Prostate gland (tissue), 2 donors: ENCODE measurements around the gene TGFBR3. TPM values are rescaled to one million over a fixed set of nuclear protein-coding genes. Genes with fewer than 3 reads are reported as not detected.
A peak's percentile ranks its signal among the peaks of the same experiment; 100 is the strongest.

Experiments
- DNase-seq: peaks from one replicate; pipeline ENCODE4 v3.0.0-alpha.2; 2019; ENCODE audit warnings: low spot score
- H3K27ac ChIP-seq, 2 donors: fragments of 200-600 bp; sonication (generic); 2 replicates each; pipeline ENCODE4 v1.5.1; 2017 to 2019
- H3K27me3 ChIP-seq: fragments of 200-600 bp; sonication (generic); replicated peaks from 2 replicates; pipeline ENCODE4 v1.5.1; 2019; ENCODE audit not compliant: insufficient read depth
- H3K36me3 ChIP-seq, 2 donors: fragments of 200-600 bp; sonication (generic); 1 replicate in 1 of 2; 2 replicates in 1 of 2; pipeline versions ENCODE4 v1.5.1 to v1.8.1; 2017 to 2019
- H3K4me1 ChIP-seq: fragments of 200-600 bp; sonication (generic); replicated peaks from 2 replicates; pipeline ENCODE4 v1.5.1; 2019
- H3K4me3 ChIP-seq, 2 donors: fragments of 200-600 bp; sonication (generic); 2 replicates each; pipeline ENCODE4 v1.5.1; 2017 to 2019
- H3K9me3 ChIP-seq: fragments of 200-600 bp; sonication (generic); 2 replicates; pipeline ENCODE4 v1.5.1; 2017
- CTCF ChIP-seq, 4 experiments: fragments of 200-600 bp in 2 of 4; fragments of 450-650 bp in 2 of 4; sonication (generic) in 2 of 4; IDR thresholded peaks; 1 replicate in 3 of 4; 2 replicates in 1 of 4; pipeline ENCODE4 v1.5.1; 2016 to 2019; ENCODE audit warnings: antibody characterized with exemption in 4 of 4, mild to moderate bottlenecking in 2 of 4, moderate library complexity in 2 of 4
- POLR2A ChIP-seq: fragments of 450-650 bp; IDR thresholded peaks from one replicate; pipeline ENCODE4 v1.6.1; 2016; ENCODE audit warnings: antibody characterized with exemption, mild to moderate bottlenecking
- POLR2AphosphoS5 ChIP-seq: sonication (generic); formaldehyde crosslinking; IDR thresholded peaks from one replicate; pipeline ENCODE4 v1.6.1; 2017; ENCODE audit warnings: antibody characterized with exemption
- WGBS: methylation state at CpG from one replicate; pipeline ENCODE4 v1.1.5; 2018; 5-methylcytosine and 5-hydroxymethylcytosine counted together
- intact Hi-C: fragments of 100-400 bp; cut with DNase I; formaldehyde crosslinking; loops from one replicate; pipeline ENCODE4 v1.14.2; 2022
- total RNA-seq, 2 donors: library from RNA; depleted of rRNA; stranded (reverse); fragments of >200 nt; gene quantifications; one replicate each; pipeline ENCODE4 v1.1.0, GENCODE V29; 2016

The TGFBR3 gene
- total RNA-seq, 2 donors from 2014 or later = 26.4 to 51.7 TPM

GRCh38 chr1:91885213-91885715 is 687 bp downstream of the TGFBR3 start:
- Histone ChIP-seq H3K4me3 (peak overlapping the region; percentile 81 to 96), H3K4me1 (no peaks in the 10 kb centered on the region), H3K27me3 (no peaks in the 10 kb centered on the region), H3K9me3 (no peaks in the 10 kb centered on the region), H3K36me3 (no peaks in the 10 kb centered on the region), H3K27ac (peak overlapping the region; percentile 87 to 93)
- DNase-seq = peak; percentile 10
- intact Hi-C loops = loop anchor here (5.0 kb wide), 2 partner anchors 53 to 158 kb away; no protein-coding TSS in a partner anchor
- no peak for TF ChIP-seq POLR2A
- TF ChIP-seq CTCF (IDR thresholded peaks at IDR 0.05) = no peak
- TF ChIP-seq POLR2AphosphoS5 = no peak
- WGBS = under 1% methylated on average over 28 of the region's 42 CpGs

DNA sequence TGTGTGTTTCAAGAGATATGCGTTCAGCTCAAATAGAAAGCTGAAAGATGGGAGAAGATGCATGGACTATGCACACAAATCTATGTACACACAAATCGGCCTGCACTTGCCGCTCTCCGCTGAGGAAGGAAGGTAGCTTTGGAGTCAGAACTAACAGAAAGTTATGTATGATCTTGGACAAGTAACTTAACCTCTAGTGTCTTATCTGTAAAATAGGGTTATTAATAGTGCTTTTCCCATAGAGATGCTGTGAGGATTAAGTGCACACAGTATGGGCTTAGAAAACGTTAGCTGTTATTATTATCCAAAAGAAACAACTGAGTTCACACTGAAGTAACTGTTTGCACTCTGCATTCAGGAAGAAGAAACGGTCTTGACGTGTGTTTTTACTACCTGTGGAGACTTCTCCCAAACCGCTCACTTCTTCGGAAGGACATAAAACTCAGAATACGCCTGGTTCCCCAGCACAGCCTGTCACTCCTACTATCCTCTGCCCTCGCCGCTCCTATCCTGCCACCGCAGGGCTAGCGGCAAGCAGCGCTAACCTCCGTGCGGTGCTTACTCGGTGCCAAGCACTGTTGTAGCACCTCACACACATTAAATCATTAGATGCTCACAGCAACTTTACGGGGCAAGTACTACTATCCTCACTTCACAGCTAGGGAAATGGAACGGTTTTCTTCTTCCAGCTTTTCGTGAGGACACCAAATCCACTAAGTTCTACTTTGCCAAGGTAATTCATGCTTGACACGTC is 1.3 kb downstream of the TGFBR3 start:
- peak; percentile 13 for DNase-seq
- H3K4me3 ChIP-seq = peak overlapping the region; percentile 81 to 96
- H3K9me3 ChIP-seq = no peaks in the 10 kb centered on the region
- no peaks in the 10 kb centered on the region for H3K4me1 ChIP-seq
- no peaks in the 10 kb centered on the region for H3K27me3 ChIP-seq
- no peaks in the 10 kb centered on the region for H3K36me3 ChIP-seq
- TF ChIP-seq CTCF (IDR thresholded peaks at IDR 0.05) = no peak
- no peak for TF ChIP-seq POLR2A
- TF ChIP-seq POLR2AphosphoS5 = peak; percentile 12
- H3K27ac ChIP-seq = peak overlapping the region; percentile 87 to 93
- intact Hi-C loops = loop anchor here (5.0 kb wide), 2 partner anchors 52 to 157 kb away; no protein-coding TSS in a partner anchor
- 7% methylated on average over 22 of the region's 22 CpGs for WGBS

DNA sequence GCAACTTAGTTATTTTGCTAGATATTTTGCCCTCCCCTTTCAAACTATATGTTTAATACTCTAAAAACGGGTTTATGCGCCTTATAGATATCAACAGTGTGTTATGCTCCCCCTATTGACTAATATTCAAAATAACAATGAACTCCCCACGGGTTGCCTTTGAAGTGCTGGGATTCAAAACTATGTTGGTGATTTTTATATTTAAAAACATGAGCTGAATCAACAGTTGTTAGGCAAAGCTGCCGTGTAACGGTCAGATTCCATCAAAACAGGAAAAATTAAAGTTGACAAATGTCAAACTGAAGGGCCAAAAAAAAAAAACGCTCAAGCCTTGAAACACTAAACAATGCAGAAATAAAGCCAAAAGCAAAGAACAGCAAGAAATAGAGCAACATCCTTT is 2.5 kb downstream of the TGFBR3 start:
- no peak for DNase-seq
- WGBS = 2% methylated on average over 6 of the region's 6 CpGs
- intact Hi-C loops = no loop called here
- no peaks in the 10 kb centered on the region for H3K27me3 ChIP-seq
- no peaks in the 10 kb centered on the region for H3K36me3 ChIP-seq
- no peaks in the 10 kb centered on the region for H3K9me3 ChIP-seq
- H3K4me3 ChIP-seq = no peak overlapping the region
- H3K27ac ChIP-seq = peak overlapping the region in 1 of 2 donors; percentile 93
- TF ChIP-seq POLR2AphosphoS5 (peak; percentile 5), CTCF (IDR thresholded peaks at IDR 0.05) (peak in 3 of 4 experiments; percentile 21 to 51 (median 49)), POLR2A (no peak)
- H3K4me1 ChIP-seq = no peaks in the 10 kb centered on the region

DNA sequence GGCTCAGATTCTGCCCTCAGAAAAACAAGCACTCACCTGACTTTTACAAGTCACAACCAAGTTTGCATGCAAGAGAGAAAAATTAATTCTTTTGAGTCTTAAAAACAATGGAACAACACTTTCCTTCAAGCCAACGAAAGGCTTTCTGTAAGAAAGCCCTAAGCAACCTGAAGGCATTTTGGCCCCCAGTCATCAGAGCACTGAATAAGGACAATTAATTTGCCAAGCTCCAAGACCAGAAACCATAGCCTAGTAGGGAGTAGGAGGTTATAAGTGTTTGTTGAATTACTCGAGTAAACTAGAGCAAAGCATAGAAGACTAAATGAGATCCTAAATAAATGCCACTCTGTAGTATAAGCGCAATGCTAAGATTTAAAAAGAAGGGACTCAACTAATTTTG is 4.7 kb downstream of the TGFBR3 start:
- H3K4me3 ChIP-seq = no peak overlapping the region
- no peak overlapping the region for H3K27ac ChIP-seq
- intact Hi-C loops = no loop called here
- no peaks in the 10 kb centered on the region for H3K36me3 ChIP-seq
- H3K27me3 ChIP-seq = no peaks in the 10 kb centered on the region
- no peaks in the 10 kb centered on the region for H3K4me1 ChIP-seq
- TF ChIP-seq CTCF (IDR thresholded peaks at IDR 0.05) (no peak), POLR2A (no peak), POLR2AphosphoS5 (no peak)
- no peak for DNase-seq
- no peaks in the 10 kb centered on the region for H3K9me3 ChIP-seq
- WGBS = 61% methylated on average over 3 of the region's 3 CpGs

- intact Hi-C loops = no loop called here
- DNase-seq = no peak
- TF ChIP-seq CTCF (IDR thresholded peaks at IDR 0.05) = no peak
- TF ChIP-seq POLR2A = no peak
- no peak for TF ChIP-seq POLR2AphosphoS5
- H3K9me3 ChIP-seq = no peaks in the 10 kb centered on the region
- H3K36me3 ChIP-seq = no peaks in the 10 kb centered on the region
- H3K27ac ChIP-seq = no peak overlapping the region
- H3K27me3 ChIP-seq = no peaks in the 10 kb centered on the region
- H3K4me1 ChIP-seq = no peaks in the 10 kb centered on the region
- H3K4me3 ChIP-seq = no peak overlapping the region
Measured at GRCh38 chr1:91879733-91880132, 6.2 kb downstream of the TGFBR3 start.
